ENCODE data around the gene EPS8L1.
"Not testable (repeated sequence)": the region's sequence is repeated elsewhere in the genome, so short reads cannot be mapped to it uniquely, and the experiment has no call there.

Gene EPS8L1

DNA sequence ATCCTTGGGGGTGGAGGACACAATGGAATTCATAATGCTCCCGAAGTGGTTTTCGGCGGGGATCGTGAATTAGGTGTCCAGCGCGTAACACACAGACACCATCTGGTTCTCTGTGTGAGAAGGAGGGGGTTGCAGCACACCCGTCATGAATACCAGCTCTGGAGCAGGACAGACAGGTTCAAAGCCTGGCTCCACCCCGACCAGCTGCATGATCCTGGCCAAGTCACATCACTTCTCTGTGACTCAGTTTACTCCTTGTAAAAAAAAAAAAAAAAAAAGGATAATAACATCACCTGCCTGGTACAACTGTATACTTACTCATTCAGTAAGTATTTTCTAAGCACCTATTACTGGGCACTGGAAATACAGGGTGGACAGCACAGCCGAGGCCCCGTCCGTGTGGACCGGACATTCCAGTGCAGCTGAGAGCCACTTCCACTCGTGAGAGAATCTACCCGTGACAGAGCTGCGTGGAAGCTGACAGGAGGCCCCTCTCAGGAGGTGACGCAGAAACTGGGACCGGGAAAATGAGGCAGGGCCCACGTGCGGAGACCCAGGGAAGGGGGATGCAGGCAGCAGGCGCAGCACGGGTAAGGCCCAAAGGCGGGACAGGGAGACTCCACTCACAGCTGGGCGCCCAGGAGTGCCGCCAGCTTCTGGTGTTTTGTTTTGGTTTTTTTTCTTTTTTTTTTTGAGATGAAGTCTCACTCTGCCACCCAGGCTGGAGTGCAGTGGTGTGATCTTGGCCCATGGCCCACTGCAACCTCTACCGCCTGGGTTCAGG lies 24.7 kb upstream of the EPS8L1 start:
- DNase-seq (ENCODE audit: low read depth in 2 of 2) = no peak

DNA sequence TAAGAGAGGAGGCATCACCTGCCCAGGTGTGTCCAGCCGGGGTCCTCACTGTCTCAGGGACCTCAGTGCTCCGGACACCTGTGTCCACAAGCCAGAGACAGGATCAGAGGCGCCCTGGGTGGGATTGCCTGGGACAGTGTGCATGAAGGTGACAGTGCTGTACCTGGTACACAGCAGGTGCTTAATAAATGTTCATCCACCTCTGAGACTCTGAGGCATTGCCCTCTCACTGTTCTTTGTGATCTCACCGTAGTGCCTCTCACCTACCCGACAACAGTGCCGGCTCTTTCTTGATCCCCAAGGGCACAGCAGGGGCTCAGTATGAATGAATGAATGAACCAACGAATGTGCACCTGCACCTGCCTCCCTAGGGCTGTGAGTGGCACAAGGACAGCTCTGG lies 21.9 kb upstream of the EPS8L1 start:
- no peak for DNase-seq (ENCODE audit: low read depth in 2 of 2)

DNA sequence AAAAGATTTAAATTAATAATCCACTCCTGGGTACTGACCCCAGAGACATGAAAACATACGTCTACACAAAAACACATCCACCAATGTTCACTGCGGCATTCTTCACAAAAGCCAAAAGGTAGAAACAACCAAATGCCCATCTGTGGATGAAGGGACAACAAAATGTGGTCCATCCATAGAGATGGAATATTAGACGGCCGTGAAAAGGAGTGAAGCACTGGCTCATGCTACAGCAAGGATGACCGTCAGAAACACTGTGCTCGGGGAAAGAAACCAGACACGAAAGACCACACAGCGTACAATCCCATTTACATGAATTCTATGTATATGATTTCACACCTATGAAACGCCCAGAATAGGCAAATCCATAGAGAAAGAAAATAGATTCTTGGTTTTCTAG lies 18.8 kb upstream of the EPS8L1 start:
- no peak for DNase-seq (ENCODE audit: low read depth in 2 of 2)

DNA sequence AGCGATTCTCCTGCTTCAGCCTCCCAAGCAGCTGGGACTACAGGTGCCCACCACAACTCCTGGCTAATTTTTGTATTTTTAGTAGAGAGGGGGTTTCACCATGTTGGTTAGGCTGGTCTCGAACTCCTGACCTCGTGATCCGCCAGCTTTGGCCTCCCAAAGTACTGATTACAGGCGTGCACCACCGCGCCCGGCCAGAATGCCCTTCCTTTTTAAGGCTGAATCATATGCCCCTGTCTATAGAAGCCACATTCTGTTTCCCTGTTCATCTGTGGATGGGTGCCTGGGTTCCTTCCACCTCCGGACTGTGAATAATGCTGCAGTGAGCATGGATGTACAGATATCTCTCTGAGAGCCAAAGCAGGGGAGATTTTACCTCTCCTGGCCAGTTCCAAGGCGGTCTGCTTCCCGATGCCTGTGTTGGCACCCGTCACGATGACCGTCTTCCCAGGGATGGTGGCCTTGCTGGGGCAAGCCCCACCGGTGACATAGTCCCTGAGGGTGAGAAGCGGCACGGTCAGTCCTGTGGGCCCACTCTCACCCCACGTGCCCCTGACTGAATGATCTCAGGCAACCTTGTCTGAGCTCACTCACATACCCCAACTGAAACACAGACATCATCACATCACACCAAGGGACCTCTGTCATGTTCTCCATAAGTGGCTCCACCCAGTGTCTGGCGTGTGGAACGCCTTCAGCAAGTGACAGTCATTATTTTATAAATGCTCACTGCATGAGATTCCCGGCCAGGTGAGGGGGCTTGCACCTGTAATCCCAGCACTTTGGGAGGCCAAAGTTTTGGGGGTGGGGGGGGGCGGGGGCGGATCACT lies 16.7 kb upstream of the EPS8L1 start:
- DNase-seq (ENCODE audit: low read depth in 2 of 2) = no peak

DNA sequence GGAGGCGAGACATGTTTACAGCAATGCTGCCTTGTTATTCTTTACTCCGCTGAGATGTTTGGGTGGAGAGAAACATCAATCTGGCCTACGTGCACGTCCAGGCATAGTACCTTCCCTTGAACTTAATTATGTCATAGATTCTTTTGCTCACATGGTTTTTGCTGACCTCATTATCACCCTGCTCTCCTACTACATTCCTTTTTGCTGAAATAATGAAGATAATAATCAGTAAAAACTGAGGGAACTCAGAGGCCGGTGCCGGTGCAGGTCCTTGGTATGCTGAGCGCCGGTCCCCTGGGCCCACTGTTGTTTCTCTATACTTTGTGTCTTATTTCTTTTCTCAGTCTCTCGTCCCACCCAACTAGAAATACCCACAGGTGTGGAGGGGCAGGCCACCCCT lies 15.4 kb upstream of the EPS8L1 start:
- DNase-seq (ENCODE audit: low read depth in 2 of 2) = not testable (repeated sequence)

DNA sequence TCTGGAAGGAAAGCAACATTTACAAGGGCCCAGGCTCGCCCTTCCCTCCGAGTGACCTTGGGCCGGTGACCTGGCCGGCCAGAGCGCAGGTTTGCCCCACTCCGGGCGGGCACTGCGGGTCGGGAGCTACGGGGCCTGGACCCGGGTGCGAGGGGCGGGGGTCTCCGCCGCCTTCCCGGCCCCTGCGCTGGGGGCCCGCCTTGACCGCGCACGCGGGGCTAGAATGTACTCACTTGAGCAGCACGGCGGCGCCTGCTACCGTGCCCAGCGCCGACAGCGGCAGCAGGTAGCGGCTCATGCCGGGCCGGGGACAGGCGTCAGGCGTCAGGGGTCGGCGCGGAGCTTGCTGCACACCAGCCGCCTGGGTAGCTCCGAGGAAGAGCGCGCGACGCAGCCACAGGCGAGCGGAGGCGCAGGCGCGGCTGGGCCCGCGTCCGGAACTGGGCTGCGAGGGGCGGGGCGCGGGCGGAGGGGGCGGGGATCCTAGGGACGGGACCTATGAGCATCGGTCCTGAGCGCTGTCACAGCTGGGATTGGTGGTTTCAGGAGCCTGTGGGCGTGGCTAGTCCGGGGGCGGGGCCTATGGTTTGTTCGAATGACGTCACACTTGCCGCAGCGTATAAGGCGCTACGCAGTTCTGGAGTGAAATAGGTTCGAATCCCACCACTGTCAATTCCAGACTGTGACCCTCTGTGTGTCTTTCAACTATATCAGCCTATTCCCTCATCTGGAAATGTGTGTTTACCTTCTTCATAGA lies 12.8 kb upstream of the EPS8L1 start, which contains the start of gene RDH13:
Gene RDH13 (minus strand): TSS at position 414 of the 757 bp plus-strand sequence. CDS start 116 bp downstream, at position 298.
- DNase-seq (ENCODE audit: low read depth in 2 of 2) = peak; percentile 99 to 100

DNA sequence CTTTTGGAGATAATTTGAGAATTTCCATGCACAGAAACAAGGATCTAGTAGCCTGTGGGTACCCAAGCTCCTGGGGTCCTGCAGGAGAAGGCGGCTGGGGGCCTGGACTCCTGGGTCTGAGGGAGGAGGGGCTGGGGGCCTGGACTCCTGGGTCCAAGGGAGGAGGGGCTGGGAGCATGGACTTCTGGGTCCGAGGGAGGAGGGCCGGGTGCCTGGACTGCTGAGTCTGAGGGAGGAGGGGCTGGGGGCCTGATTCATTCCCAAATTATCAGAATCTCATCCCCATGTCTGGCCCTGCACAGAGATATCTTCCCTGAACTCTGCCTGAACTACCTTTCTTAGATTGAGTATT lies 12.2 kb upstream of the EPS8L1 start:
- no peak for DNase-seq (ENCODE audit: low read depth in 2 of 2)

DNA sequence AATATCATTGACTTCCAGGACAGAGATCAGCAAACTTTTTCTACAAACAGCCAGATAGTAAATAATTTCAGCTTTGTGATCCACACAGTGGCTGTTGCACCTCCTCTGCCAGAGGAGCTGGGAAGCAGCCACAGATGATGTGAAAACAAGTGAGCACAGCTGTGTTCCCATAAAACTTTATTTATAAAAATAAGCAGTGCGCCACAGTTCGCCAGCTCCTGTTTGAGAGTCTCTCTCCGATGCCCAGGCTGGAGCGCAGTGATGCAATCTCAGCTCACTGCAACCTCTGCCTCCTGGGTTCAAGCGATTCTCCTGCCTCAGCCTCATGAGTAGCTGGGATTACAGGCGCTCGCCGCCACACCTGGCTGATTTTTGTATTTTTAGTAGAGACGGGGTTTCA lies 10.2 kb upstream of the EPS8L1 start:
- not testable (repeated sequence) for DNase-seq (ENCODE audit: low read depth in 2 of 2)

DNA sequence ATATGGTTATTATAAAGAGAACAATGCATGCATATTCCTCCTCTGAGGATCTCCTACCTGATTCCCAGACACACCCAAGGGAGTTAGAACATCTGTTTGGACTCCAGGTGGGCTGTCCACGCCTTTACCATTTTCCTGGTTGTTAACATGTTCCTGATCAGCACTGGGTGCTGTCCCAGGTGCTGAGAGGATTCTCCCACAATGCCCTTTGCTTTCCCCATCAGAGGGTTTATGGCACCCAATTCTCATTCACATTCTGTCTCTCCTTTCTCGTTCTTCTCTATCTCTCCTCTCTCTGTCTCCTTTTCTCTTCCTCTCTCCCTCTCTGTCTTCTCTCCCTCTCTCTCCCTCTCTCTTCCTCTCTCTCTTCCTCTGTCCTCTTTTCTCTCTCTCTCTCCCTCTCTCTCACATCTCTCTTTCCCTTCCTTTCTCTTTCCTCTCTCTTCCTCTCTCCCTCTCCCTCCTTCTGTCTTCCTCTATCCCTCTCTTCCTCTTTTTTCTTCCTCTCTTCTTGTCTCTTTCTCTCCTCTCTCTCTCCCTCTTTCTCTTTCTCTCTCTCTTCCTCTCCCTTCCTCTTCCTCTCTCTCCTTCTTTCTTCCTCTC lies 9.5 kb upstream of the EPS8L1 start:
- no peak for DNase-seq (ENCODE audit: low read depth in 2 of 2)

DNA sequence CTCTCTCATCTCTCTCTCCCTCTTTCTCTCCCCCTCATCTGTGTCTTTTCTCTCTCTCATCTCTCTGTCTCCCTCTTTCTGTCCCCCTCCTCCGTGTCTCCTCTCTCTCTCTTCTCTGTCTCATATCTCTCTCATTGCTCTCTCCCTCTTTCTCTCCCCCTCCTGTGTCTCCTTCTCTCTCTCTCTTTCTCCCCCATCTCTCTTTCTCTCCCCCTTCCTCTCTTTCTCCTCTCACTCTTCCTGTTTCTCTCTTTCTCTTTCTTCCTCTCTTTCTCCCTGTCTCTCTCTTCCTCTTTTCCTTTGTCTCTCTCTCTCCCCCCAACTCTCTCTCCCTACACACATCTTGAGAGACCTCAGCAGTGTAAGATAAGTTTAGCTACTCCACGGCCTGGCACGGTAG lies 7.8 kb upstream of the EPS8L1 start:
- DNase-seq (ENCODE audit: low read depth in 2 of 2) = no peak

DNA sequence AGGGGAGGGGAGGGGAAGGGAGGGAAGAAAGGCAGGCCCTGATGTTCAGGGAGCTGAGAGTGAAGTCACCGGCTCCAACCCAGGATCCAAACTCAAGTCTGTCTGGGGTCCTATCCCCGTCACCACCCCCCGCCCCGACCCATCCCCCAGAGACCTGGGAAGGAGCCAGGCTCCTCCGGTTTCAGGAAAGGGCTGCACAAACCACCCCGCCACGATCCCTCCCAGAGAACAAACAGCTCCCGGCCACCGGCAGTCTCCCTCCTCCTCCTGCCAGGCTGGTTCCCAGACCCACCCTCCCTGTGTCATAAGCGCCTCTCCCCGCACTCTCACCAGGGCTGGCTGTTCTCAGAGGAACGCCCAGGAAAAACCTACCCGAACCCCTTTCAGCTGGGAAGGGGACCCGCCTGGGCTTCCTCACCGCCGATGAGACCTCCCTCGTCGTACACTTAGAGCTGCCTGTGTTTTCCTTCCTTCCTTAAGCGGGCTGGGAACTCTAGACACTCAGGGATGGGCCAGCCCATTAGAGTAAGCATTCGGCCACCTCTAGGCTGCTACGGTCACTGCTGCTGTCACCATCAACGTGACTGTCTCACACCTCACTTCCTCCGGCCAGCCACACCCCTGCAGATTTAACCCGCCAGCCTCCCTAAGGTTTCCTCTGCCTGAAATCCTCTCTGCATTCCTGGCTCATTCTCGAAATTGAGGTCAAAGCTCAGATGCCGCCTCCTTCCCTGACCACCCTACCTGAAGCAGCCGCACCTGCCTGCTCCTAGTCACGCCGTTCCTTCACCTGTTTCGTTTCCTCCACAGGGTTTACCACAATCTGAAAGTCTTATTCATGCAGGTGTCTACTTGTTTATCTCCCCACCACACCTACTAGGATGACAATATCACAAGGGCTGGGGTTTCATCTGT lies 6.5 kb upstream of the EPS8L1 start:
- DNase-seq (ENCODE audit: low read depth in 2 of 2) = no peak

DNA sequence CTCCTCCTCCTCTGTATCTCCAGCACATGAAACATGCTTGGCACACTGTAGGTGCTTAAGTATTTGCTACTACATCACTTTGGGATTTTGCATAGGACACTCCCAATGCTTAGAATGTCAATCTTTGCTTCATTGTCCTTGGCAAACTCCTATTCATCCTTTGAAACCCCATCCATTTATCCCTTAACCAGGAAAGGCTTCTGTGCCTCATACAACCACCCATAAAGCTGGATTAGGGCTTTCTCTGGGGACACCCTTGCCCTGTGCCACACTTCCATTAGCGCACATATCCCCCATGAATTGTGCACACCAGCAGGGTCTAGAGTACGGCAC lies 5.8 kb upstream of the EPS8L1 start:
- no peak for DNase-seq (ENCODE audit: low read depth in 2 of 2)

DNA sequence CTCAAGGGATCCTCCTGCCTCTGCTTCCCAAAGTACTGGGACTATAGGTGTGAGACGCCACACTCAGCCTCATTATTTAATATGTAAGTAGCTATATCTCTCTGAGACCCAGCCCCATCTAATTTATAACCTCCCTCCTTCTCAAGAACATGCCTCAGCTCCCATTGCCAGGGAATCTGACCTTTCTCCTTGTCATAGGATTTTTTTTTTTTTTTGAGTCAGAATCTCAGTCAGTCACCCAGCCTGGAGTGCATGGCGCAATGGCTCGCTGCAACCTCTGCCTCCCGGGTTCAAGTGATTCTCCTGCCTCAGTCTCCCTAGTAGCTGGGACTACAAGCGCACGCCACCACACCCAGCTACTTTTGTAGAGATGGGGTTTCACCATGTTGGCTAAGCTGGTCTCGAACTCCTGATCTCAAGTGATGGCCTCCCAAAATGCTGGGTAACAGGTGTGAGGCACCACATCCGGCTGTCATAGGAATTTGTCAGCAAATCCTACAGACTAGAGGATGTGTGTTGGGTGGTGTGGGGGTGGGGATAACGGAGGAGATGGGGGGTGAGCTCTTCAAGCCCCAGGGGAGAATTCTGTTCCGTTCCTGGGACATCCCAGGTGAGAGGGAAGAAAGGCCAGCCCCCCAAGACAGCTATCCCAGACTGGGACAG lies 5.1 kb upstream of the EPS8L1 start:
- DNase-seq (ENCODE audit: low read depth in 2 of 2) = no peak

DNA sequence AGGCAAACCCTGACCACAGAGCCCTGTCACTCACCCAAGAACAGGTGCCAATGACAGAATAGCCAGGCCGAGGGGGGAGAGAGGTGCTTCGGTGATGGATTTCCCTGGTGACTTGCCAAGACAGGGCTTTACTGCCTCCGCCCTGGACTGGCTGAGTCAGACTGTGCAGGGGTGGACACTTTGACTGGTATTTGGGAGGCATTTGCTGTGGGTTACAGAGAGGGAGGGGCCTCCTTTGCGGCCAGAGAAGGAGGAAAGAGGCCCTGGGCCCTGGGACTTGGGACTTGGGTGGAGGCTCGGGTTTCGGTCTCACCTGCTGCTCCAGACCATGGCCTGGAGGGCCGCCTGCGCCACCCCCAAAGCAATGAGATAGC lies 4.6 kb upstream of the EPS8L1 start:
- DNase-seq (ENCODE audit: low read depth in 2 of 2) = no peak

DNA sequence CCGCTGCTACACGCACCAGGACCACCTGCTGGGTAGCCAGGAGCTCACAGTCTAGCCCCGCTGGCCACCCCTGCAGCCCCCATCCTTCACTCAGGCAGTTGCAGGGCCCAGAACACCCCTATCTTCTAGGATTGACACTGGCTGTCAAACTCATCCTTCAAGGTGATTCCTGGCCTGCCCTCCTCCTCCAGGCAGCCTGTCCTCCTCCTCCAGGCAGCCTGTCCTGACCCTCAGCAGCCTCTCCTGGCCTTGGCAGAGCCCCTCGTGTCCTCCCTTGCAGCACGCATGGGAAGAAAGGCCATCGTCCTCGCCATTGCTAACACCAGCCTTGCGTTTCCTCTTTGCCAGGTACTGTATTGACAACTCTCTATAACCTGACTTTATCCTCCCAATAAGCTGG lies 3.8 kb upstream of the EPS8L1 start:
- DNase-seq (ENCODE audit: low read depth in 2 of 2) = no peak

DNA sequence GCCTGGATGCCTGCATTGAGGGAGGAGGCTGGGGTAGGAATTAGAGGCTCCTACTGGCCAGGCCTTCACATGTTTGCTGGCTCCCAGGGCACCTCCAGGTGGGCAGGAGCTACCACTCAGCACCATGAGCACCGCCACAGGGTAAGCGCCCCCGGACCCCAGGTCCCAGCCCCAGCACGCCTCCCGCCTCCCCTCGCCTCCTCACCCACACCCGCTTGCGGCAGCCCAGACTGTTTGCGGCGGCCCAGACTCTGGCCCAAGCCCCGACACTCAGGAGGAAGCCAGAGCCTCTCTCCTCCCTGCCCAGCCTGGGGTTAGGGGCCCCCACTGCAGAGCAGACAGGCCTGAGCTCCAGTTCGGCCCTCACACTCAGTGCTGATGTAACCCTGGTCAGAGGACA lies 652 bp downstream of the EPS8L1 start:
- DNase-seq (ENCODE audit: low read depth in 2 of 2) = no peak

DNA sequence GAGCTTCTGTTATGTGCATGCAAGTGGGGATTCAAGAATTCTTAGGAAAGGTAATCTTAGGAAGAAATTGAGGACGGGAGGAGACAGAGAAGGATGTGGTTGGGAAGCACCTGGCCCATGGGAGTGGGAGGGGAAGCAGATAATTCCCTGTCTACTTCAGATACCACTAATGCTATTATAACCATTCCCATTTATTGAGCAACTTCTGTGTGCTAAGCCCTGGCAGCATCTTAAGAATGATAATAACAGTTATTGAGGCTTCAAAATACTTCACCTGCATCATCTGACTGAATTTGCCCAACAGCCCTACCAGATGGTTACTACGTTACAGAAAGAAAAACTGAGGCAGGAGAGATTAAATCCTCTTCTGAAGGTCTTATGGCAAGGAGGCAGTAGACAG lies 1.4 kb downstream of the EPS8L1 start:
- DNase-seq (ENCODE audit: low read depth in 2 of 2) = no peak

DNA sequence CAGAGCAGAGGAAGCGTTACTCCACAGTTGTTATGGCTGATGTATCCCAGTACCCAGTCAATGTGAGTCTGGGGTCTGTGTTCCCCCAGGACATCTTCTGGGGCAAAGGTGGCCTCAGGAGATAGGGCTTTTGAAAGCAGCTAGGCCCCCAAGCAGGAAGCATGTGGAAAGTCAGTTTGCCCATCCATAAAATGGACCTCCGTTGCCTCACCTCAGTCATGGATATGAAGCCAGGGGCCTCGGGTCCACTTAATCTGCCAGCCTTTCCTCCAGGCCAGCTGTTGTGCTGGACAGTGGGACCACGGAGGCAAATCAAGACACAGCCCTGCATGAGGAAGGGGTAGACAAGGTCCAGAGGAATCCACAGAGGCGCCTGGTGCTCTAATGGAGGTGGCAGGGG lies 3.3 kb downstream of the EPS8L1 start:
- no peak for DNase-seq (ENCODE audit: low read depth in 2 of 2)

DNA sequence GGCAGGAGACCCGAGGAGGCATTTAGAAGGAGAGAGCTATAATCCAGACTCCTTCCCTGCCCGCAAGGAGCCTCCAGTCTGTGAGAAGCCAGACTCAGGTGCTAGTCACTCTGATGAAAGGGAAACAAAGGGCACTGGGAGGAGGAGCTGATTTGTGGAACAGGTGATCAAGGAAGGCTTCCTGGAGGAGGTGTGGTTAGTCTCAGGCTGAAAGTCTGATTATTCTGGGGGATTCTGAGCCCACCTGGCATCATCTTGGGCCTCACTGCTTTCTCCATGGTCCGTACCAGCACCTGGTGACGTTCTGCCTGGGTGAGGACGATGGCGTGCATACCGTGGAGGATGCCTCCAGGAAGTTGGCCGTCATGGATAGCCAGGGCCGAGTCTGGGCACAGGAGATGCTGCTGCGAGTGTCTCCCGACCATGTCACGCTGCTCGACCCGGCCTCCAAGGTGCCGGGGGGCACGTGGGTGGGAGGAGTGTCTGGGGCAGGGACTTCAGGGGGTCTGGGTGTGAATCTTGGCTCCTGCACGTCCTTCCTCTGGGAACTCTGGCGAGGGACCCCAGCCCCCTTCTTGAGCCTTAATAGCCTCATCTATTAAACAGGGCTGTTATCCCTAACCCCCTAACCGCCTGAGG lies 3.9 kb downstream of the EPS8L1 start:
- no peak for DNase-seq (ENCODE audit: low read depth in 2 of 2)

All from stimulated activated CD4-positive, alpha-beta T cell treated with anti-CD3 and anti-CD28 coated beads, Interleukin-1b, Interleukin-23, amount 100 ng/mL, for 4 hours (primary cell).